GM19438 (cell line): Measurements from ENCODE around the gene GPR107.

Experiments used
- ATAC-seq: cut with Tn5 transposase; IDR thresholded peaks from one replicate; pipeline ENCODE4 v1.9.1; 2021; ENCODE audit warnings: low read depth; ENCODE audit not compliant: unreplicated experiment

GPR107 gene

DNA sequence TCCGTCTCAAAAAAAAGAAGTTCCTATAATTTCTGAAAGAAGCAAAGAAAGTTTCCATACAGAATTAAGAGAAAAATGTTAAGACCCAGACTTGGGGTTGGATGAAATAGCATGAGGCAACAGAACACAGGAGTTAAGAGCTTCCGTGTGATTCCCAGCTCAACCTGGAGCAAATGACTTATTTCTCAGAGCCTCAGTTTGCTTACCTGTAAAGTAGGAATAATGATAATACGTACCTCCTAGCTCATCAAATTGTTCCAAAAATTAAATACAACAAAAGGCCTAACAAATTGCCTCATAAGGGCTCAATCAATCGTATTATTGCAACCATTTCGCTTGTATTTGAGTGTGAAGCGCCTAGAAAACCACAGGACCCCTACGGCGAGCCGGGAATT lies 600 bp upstream of the GPR107 start:
- no peak for ATAC-seq

DNA sequence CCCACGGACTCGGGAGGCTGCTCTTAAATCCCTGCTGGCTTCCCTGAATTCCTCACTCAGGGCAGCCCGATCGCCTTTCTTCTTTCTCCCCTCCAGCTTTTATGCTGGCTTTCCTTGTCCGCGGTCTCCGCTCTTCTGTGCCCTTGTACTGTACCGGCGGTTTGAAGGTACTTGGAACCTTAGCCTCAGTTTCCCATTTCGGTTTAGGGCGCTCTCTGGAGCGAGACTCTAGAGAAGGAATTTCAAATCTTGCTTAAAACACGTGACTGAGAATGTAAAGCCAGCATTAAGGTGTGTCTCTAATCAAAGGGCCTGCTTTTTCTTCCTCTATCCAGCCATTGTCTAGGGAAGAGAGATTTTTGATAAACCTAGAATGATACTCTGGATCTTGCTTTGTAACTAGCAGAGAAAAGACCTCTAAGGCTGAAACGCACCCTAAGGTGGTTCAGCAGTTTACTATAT lies 650 bp downstream of the GPR107 start:
- ATAC-seq = no peak

DNA sequence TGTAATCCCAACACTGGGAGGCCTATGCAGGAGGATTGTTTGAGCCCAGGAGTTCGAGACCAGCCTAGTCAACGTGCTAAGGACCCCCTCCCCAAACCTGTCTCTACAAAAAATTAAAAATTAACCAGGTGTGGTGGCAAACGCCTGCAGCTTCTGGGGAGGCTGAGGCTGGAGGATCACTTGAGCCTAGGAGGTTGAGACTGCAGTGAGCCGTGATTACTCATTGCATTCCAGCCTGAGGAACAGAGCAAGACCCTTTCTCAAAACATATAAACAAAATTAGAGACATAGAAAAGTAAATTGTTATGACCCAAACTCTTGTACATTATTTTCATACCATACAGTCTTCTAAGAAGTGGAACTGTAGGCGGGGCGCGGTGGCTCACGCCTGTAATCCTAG lies 1.1 kb downstream of the GPR107 start:
- ATAC-seq = no peak

DNA sequence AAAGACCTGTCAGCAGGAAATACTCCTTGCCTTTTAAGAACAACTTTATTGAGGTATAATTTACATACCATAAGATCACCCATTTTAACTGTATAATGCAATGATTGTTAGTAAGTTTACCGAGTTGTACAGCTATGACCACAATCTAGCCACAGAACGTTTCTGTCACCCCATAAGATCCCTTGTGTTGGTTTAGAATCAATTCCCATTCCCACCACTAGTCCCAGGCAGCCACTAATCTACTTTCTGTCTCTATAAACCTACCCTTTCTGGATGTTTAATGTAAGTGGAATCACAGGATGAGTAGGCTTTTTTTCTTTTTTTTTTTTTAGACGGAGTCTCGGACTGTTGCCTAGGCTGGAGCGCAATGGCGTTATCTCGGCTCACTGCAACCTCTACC lies 4.4 kb downstream of the GPR107 start:
- no peak for ATAC-seq

DNA sequence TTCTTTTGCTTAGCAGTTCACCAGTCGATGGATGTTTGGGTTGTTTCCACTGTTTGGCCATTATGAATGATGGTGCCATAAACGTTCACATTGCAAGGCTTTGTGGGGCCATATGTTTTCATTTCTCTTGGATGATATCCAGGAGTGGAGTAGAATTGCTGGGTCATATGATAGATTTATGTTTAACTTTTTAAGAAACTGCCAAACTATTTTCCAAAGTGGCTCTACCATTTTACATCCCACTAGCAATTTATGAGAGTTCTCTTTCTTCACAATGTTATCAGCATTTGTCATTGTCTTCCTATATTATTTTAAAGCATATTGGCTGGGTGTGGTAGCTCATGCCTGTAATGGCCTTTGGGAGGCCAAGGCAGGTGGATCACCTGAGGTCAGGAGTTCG lies 5.2 kb downstream of the GPR107 start:
- no peak for ATAC-seq

DNA sequence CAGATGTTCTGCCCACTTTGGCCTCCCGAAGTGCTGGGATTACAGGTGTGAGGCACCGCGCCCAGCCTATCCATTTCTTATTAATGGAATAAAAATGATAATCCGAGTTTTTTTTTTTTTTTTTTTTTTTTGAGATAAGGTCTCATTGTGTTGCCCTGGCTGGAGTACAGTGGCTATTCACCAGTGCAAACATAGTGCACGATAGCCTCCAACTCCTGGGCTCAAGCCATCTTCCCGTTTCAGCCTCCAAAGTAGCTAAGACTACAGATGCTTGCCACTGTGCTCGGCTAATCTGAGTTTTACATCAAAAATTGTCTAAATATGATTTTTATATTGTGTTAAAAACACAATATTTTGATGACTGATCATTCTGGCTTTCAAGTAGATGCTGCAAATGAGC lies 6.6 kb downstream of the GPR107 start:
- no peak for ATAC-seq

DNA sequence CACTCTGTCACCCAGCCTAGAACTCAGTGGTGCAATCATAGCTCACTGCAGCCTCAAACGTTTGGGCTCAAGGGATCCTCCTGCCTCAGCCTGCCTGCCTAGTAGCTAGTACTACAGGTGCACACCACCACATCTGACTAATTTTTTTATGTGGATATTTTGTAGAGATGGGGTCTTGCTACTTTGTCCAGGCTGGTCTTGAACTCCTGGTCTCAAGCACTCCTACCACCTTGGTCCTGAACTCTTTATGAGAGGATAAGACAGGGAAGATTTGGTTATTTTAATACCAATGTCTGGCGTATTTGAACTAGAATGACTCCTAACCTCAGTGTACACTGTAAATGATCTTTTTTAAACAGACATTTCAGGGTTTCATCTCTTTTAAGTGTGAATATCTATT lies 9.0 kb downstream of the GPR107 start:
- no peak for ATAC-seq

DNA sequence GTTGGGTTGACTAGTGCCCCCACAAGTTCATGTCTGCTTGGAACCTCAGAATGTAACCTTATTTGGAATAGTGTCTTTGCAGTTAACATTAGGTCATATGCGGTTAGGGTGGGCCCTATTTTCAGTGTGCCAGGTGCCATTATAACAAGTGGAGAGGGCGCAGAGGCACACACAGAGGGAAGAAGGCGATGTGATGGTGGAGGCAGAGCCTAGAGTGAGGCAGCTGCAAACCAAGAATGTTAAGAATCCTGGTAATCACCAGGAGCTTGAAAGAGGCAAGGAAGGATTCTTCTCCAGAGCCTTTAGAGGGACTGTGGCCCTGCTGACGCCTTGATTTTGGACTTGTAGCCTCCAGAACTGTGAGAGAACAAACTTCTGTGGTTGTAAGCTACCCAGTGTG lies 10.9 kb downstream of the GPR107 start:
- ATAC-seq = no peak

DNA sequence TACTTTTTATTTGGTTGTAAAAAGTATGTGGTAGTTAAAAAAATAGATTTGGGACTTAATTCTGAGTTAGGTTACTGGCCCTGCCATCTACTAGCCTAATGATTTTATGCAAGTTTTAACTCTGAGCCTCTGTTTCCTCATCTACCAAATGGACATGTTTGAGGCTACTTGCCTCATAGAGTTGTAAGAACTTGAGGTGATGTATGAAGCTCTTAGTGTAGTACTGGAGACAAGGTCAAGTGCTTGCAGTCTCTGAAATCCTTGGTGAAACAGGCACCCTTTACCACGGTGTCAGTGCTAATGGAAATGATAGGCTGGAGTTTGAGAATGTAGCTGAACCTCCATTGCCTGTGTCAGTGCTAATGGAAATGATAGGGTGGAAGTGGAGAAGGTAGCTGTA lies 15.3 kb downstream of the GPR107 start:
- no peak for ATAC-seq

DNA sequence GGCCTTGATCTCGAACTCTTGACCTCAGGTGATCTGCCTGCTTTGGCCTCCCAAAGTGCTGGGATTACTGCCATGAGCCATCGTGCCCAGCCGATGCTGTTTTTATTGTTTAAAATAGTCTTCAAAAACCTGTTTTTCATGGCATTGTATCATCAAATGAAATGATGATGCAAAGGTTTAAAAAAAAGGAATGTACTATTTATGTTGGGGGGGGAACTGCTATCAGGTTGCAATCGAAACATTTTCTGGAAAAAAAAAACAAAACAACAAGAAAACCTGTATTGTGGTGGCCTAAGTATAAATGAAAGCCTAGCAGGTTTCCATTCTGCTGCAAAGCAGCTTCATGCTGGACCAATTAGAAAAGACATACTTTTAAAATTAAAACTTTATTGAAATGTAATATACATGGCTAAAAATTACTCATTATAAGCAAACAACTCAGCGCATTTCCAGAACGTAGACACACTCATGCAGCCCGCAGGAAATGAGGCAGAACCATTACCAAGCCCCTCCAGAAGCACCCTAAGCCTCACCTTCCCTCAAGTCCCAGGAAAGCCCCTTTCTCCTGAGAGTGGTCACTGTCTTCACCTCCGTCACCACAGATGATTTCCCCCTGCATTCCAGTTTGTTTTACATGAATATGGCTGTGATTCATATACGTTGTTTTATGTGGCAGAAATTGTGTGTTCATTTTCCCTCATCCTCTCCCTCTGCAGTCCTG lies 19.0 kb downstream of the GPR107 start:
- ATAC-seq = no peak

DNA sequence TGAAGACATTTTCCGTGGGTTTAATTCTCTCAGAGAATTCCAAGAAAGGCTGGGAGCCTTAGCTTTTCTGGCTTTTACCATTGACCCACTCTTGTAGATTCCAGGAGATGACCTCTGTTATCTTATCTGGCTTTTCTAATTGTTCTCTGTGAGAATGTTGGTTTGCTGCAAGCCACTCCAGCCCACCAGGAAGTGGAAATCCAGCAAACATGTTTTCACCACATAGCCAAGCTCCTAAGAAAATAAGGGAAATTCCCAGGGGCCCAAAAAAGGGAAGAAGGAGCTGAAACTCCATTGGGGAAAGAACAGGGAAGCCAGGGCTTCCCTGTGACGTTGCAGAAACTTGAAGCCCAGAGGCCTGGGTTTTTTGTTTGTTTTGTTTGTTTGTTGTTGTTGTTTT lies 19.7 kb downstream of the GPR107 start:
- no peak for ATAC-seq

DNA sequence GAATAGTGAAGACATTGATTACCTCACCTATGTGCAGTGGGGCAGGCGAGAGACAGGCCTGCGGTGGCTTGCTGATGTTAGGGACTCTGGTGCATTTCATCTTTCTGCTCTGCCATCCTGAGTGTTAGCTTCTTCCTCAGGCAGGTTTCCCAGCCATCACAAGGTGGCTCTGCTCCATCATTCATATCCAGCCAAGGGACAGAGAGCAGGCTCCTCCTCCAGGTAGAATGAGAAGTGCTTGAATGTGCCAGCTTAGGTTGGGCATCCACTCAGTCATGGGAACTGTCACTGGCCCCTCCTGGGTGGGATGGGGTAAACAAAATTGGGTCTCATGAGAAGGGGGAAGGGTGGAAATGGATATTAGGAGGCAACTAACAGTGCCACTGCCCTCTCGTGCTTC lies 24.8 kb downstream of the GPR107 start:
- no peak for ATAC-seq

DNA sequence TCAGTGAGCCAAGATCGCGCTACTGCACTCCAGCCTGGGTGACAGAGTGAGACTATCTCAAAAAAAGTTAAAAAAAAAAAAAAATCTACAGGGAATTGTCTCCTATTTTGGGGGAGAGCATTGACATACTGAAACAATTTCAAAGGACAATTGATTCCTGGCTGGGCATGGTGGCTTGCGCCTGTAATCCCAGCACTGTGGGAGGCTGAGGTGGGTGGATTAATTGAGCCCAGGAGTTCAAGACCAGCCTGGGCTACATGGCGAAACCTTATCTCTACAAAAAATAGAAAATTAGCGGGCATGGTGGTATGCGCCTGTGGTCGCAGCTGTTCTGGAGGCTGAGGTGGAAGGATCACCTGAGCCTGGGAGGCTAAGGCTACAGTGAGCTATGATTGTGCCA lies 30.6 kb downstream of the GPR107 start:
- ATAC-seq = no peak

DNA sequence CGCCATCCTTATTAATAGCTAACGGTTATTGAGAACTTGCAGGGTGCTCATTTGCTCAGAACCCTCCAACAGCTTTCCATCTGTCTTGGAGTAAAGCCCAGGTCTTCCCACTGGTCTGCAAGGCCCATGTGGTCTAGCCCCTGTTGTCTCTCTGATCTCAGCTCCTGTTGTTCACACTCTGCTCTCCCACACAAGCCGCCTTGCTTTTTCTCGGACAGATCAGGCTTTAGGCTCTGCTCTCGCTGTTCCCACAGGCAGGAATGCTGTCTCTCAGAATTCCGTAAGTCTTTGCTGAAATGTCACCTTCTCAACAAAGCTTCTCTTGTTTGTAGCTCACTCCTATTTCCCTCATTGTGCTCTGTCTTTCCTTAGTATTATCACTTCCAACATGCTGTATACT lies 34.3 kb downstream of the GPR107 start:
- ATAC-seq = no peak

DNA sequence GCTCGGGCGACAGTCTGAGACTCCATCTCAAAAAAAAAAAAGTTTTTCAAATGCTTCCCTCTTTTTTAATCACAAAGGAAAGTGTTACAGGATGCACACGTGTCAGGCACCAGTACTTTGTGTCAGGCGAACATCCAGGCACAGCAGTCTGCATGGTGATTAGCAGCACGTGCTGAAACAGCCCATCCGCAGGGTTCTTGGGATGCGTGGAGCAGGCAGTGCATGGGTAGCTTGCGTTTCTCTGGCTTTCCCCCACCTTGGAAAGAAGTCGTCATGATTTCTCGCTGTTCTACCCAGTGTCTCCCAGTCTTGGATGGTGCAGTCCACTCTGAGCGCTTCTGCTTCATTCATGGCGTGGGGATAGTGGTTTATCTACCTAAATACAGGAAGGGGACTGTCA lies 35.4 kb downstream of the GPR107 start:
- no peak for ATAC-seq

DNA sequence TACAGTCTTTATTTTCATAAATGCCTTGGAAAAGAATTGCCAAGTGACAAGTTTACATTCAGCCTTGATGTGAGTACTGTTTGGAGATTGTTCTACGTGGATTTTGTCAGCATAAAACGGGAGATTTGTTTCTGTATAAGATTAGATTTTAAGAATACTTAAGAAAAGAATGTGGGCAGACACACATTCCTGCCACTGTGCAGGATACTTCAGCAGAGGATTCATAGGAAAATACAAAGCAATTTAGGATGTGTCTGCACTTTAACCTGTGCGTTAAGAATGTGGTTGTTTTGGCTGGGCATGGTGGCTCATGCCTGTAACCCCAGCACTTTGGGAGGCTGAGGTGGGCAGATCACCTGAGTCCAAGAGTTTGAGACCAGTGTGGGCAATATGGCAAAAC lies 37.2 kb downstream of the GPR107 start:
- ATAC-seq = no peak

DNA sequence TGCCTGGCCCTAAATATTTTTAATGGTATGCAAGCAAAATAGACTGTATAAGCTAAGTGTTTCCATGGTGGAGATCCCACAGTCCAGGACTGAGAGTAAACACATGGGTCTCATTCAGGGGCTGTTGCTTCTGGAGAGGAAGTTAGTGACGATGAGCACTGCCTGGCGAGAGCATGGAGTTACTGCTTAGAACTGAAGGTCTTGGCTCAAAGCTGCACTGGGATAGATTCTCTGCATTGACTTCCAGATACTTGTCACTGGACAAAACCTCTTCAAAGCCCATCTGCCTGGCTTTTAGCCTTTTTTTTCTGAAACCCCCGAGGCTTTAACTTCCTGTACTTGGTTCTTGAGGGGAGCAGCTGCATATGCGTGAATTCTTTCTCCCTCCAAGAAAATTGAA lies 39.2 kb downstream of the GPR107 start:
- no peak for ATAC-seq

DNA sequence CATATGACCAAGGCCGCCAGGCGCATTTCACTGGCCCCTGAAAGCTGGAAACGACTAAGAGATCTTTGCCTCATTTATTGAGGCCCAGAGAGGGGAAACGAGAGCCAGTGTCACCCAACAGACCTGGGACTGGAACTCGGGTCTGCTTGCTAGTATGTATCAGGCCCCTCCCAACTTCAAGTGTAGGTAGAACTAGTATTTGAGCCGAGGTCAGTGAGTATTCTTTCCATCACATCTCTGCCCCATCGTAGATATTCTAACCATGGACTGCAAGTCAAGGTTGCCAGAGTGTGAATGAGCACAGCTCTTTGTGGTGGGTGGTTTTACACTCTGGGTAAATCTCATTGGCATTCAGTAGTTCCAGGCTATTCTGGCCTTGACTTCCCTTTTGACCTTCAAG lies 42.2 kb downstream of the GPR107 start:
- no peak for ATAC-seq

DNA sequence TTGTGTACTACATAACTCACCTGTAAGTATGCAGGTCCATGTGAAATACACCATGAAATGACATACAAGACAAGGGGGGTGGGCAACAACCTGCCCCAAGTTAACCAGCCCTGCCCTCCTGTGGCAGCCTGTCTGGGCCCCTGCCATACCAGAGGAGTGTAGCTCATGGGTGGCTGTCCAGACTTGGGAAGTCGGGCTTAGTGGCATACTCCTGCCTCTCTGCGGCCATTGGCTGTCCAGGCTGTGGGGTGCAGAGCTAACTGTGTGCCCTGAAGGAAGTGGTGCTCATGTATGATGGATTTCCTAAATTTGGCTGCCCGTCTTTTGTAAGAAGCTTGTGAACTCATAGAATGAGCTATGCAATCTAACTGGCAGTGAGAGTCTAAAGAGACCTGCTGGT lies 47.0 kb downstream of the GPR107 start:
- ATAC-seq = no peak

DNA sequence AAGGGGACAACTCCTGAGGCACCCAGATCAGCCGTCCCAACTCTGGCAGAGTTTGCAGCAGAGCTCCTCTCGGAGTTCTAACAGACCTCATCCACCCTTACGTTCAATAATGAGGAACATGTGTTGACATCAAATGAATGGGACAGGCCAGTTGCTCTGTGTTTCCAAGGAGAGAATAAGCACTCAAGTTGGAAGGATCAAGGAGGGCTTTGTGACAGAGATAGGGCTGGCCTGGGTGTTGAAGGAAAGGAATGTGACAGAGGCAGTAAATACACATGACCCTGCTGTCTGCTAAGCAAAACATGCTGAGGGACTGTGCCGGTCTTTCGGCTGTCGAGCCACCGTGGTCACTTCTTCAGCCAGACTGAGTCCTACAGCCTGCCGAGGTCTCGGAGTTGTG lies 48.2 kb downstream of the GPR107 start:
- ATAC-seq = no peak

DNA sequence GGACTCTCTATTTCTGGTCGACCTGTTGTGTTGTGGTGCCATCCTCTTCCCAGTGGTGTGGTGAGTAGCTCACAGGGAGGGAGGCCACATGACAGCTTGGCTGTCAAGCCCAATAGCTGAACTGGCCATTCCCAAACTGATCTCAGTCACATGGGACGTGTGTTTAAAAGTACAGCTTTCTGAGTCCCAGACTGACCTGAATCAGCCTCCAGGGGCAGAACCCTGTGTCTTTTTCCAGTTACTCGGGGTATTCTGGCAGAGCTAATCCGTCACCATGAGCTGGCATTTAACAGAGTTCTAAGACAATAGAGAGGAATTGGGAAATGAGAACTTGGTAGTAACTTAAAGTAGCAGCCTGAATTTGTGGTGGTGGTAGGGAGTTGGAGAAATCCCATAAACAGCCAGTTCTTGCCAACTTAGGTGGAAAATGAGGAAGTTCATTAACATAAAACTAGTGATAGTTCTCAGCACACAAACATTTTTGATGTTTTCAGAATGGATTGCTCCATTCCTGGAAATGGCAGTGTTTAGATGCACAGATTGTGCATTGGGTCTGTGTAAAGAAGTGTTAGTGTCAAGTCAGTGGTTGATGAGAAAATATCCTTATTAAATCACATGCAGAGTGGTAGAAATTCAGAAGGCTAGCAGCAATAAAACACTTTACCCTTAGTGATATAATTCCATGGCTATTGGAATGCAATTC lies 50.9 kb downstream of the GPR107 start:
- ATAC-seq = no peak

DNA sequence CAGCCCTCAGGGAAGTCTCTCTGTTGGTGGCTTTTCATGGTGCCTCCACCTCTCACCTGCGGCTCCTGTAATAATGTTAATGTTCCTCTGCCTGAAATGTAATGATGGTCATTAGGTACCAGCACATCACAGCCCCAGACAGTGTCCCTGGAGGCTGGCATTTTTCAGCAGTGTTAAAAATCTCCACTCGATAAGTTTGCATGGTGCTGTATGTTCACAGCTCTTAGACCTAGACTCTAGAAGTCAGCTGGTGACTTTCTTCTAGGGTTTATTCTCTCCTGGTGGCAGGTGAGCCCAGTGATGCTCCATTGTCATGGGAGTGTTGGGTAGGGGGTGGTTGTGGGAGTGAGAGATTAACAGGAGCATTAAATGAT lies 53.1 kb downstream of the GPR107 start:
- ATAC-seq = no peak
